ENCODE data around the gene MYMX.

- no peak for TF ChIP-seq EZH2 (IDR thresholded peaks at IDR 0.05; ENCODE audit: insufficient read depth, low read length)
- TF ChIP-seq, protein P1, sequence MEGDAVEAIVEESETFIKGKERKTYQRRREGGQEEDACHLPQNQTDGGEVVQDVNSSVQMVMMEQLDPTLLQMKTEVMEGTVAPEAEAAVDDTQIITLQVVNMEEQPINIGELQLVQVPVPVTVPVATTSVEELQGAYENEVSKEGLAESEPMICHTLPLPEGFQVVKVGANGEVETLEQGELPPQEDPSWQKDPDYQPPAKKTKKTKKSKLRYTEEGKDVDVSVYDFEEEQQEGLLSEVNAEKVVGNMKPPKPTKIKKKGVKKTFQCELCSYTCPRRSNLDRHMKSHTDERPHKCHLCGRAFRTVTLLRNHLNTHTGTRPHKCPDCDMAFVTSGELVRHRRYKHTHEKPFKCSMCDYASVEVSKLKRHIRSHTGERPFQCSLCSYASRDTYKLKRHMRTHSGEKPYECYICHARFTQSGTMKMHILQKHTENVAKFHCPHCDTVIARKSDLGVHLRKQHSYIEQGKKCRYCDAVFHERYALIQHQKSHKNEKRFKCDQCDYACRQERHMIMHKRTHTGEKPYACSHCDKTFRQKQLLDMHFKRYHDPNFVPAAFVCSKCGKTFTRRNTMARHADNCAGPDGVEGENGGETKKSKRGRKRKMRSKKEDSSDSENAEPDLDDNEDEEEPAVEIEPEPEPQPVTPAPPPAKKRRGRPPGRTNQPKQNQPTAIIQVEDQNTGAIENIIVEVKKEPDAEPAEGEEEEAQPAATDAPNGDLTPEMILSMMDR (IDR thresholded peaks at IDR 0.05; ENCODE audit: insufficient read depth, low read depth, low read length), result no peak
Measured at GRCh38 chr6:44217332-44218143, 812 bp downstream of the MYMX start.
